GM23248 (cell line): ENCODE data around the gene CDYL.

ENCODE experiments used
- EZH2 ChIP-seq: fragments of 200-600 bp; sonication (generic); IDR thresholded peaks from 2 replicates; pipeline ENCODE4 v1.6.1; 2018; ENCODE audit warnings: antibody characterized with exemption, mild to moderate bottlenecking; ENCODE audit not compliant: insufficient read depth, poor library complexity, severe bottlenecking
- EZH2phosphoT487 ChIP-seq: fragments of 200-600 bp; sonication (generic); IDR thresholded peaks from 2 replicates; pipeline ENCODE4 v1.6.1; 2018; ENCODE audit warnings: antibody characterized with exemption, moderate library complexity, mild to moderate bottlenecking, low read depth; ENCODE audit not compliant: insufficient read depth

DNA sequence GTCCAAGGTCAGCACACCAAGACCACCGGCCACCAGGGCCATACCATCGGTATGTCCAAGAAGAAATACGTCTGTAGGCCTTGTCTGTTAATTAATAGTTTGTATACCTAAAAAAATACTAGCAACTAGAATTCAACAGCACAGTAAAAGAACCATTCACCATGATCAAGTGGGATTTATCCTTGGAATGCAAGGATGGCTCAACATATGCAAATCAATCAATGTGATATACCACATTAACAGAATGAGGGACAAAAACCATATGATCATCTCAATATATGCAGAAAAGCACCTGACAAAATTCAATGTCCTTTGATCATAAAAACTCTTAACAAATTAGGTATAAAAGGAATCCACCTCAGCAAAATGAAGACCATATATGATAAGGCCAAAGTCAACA, 203.2 kb downstream of the CDYL start:
- TF ChIP-seq EZH2 (no peak), EZH2phosphoT487 (no peak)
